H1 (cell line): ENCODE results near the gene ECD. TPM values are rescaled to one million over a fixed set of nuclear protein-coding genes. Genes with fewer than 3 reads are reported as not detected.

Experiments used
- BCL11A ChIP-seq, 2 experiments: IDR thresholded peaks; one replicate each; pipeline ENCODE4 v1.6.1; 2011; ENCODE audit warnings: low read depth in 2 of 2, low read length in 2 of 2, mild to moderate bottlenecking in 2 of 2
- GABPA ChIP-seq: IDR thresholded peaks from 2 replicates; pipeline ENCODE4 v1.6.1; 2011; ENCODE audit warnings: mild to moderate bottlenecking, low read length, moderate library complexity, borderline replicate concordance; ENCODE audit not compliant: insufficient read depth
- GTF2F1 ChIP-seq: IDR thresholded peaks from 2 replicates; pipeline ENCODE4 v1.6.1; 2012; ENCODE audit warnings: low read depth, low read length, improper control_type of control experiment, borderline replicate concordance
- MAX ChIP-seq: IDR thresholded peaks from 2 replicates; pipeline ENCODE4 v1.6.1; 2012; ENCODE audit warnings: inconsistent platforms
- RBBP5 ChIP-seq: IDR thresholded peaks from 2 replicates; pipeline ENCODE4 v1.7.1; 2012; ENCODE audit warnings: low read depth, mild to moderate bottlenecking, inconsistent platforms, low read length, moderate library complexity, borderline replicate concordance
- SIX5 ChIP-seq: IDR thresholded peaks from 2 replicates; pipeline ENCODE4 v1.6.1; 2011; ENCODE audit warnings: mild to moderate bottlenecking, low read depth, low read length
- TAF7 ChIP-seq: optimal IDR thresholded peaks from 2 replicates; pipeline ENCODE3; 2011; ENCODE audit warnings: low read depth, mild to moderate bottlenecking, inconsistent platforms, low read length, moderate library complexity, borderline replicate concordance
- polyA plus RNA-seq, 7 experiments: library from polyadenylated mRNA; depleted of rRNA in 3 of 7; stranded (reverse) in 5 of 7; unstranded in 2 of 7; fragments of >200 nt in 5 of 7; fragments of 200-250 nt in 2 of 7; gene quantifications; 1 replicate in 5 of 7; 2 replicates in 1 of 7; 4 replicates in 1 of 7; pipeline versions ENCODE4 v1.2.1 to v1.2.3, GENCODE V29; 2011 to 2013; ENCODE audit warnings: missing spikeins in 2 of 7, mixed read lengths in 2 of 7
- total RNA-seq: library from RNA; stranded (reverse); fragmentation: NEBNext Ultra II Directional; extraction: Animal tissue kit (Norgen Biotek cat#: 25700); gene quantifications from 2 replicates; pipeline ENCODE4 v1.2.1, GENCODE V29; 2021

ECD gene
- total and polyA plus RNA-seq, 2 of the 8 experiments (the other 6 are each of a cell fraction or from before 2014, with no cell fraction given), result 27.1 to 38.0 TPM

GRCh38 chr10:73166972-73167371 lies 836 bp downstream of the ECD start (continued):
- no peak for TF ChIP-seq GABPA
- no peak for TF ChIP-seq MAX
- TF ChIP-seq RBBP5, result no peak
- no peak for TF ChIP-seq GTF2F1
- no peak for TF ChIP-seq TAF7
- TF ChIP-seq BCL11A (IDR thresholded peaks at IDR 0.05; ENCODE audit: low read depth in 2 of 2, low read length in 2 of 2), result no peak
- TF ChIP-seq SIX5, result no peak
